Measurements from ENCODE around the gene SMAD7. TPM values are rescaled to one million over a fixed set of nuclear protein-coding genes. Genes with fewer than 3 reads are reported as not detected.
A peak's percentile ranks its signal among the peaks of the same experiment; 100 is the strongest.

SMAD7 gene
- total and polyA plus RNA-seq, 10 of the 15 experiments (the other 5 are each of a cell fraction or from before 2014, with no cell fraction given): 1.3 to 22.5 (median 8.0) TPM

GRCh38 chr18:48917579-48918517, 32.9 kb downstream of the SMAD7 start (continued):
- TF ChIP-seq CTCF (IDR thresholded peaks at IDR 0.05 in 2 of 3, conservative IDR thresholded peaks at IDR 0.05 in 1 of 3; ENCODE audit: control insufficient read depth in 2 of 3, extremely low read depth in 1 of 3, insufficient read depth in 1 of 3, low read depth in 3 of 3, low read length in 3 of 3): no peak
- peak; percentile 64; the same call in 1 of the 2 replicates for TF ChIP-seq EED (IDR thresholded peaks at IDR 0.05; ENCODE audit: low read depth)
- TF ChIP-seq ZBED1 (IDR thresholded peaks at IDR 0.05; ENCODE audit: borderline replicate concordance): peak; percentile 59; the same call in 1 of the 2 replicates
- TF ChIP-seq MEF2A (IDR thresholded peaks at IDR 0.05; ENCODE audit: insufficient read depth, low read depth, low read length): 0 out of 2 replicates have a peak, but pooled peaks have one; percentile 43
- TF ChIP-seq MEF2B (IDR thresholded peaks at IDR 0.05; ENCODE audit: partially characterized antibody, poor library complexity, severe bottlenecking): peak; percentile 64
- no peak for TF ChIP-seq CEBPB (IDR thresholded peaks at IDR 0.05; ENCODE audit: borderline replicate concordance in 1 of 2, low read depth in 2 of 2, low read length in 2 of 2)
- no peak for TF ChIP-seq TBL1XR1 (IDR thresholded peaks at IDR 0.05; ENCODE audit: low read depth, low read length)
- 0 out of 3 replicates have a peak, but pooled peaks have one; percentile 1 for TF ChIP-seq POU2F2 (IDR thresholded peaks at IDR 0.05; ENCODE audit: borderline replicate concordance, low read depth, low read length)
- TF ChIP-seq, protein P1, sequence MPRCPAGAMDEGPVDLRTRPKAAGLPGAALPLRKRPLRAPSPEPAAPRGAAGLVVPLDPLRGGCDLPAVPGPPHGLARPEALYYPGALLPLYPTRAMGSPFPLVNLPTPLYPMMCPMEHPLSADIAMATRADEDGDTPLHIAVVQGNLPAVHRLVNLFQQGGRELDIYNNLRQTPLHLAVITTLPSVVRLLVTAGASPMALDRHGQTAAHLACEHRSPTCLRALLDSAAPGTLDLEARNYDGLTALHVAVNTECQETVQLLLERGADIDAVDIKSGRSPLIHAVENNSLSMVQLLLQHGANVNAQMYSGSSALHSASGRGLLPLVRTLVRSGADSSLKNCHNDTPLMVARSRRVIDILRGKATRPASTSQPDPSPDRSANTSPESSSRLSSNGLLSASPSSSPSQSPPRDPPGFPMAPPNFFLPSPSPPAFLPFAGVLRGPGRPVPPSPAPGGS (IDR thresholded peaks at IDR 0.05; ENCODE audit: borderline replicate concordance, insufficient read depth, low read depth, low read length, poor library complexity, severe bottlenecking): peak; percentile 29
- peak in 1 of 2 experiments; percentile 46; a peak in 1 of 4 replicates for TF ChIP-seq BHLHE40 (IDR thresholded peaks at IDR 0.05; ENCODE audit: borderline replicate concordance in 1 of 2, low read depth in 2 of 2, low read length in 1 of 2)
- TF ChIP-seq NFIC (IDR thresholded peaks at IDR 0.05; ENCODE audit: low read depth, low read length): peak; percentile 54; the same call in 1 of the 2 replicates
- TF ChIP-seq, protein P2, sequence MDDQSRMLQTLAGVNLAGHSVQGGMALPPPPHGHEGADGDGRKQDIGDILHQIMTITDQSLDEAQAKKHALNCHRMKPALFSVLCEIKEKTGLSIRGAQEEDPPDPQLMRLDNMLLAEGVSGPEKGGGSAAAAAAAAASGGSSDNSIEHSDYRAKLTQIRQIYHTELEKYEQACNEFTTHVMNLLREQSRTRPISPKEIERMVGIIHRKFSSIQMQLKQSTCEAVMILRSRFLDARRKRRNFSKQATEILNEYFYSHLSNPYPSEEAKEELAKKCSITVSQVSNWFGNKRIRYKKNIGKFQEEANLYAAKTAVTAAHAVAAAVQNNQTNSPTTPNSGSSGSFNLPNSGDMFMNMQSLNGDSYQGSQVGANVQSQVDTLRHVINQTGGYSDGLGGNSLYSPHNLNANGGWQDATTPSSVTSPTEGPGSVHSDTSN (IDR thresholded peaks at IDR 0.05; ENCODE audit: insufficient replicate concordance, low read depth, low read length): no peak
- no peak for TF ChIP-seq ZNF24 (IDR thresholded peaks at IDR 0.05)
- TF ChIP-seq MTA2 (IDR thresholded peaks at IDR 0.05; ENCODE audit: low read depth): peak; percentile 87
- peak; percentile 76 for TF ChIP-seq IKZF1 (conservative IDR thresholded peaks at IDR 0.05)
- TF ChIP-seq TCF7 (IDR thresholded peaks at IDR 0.05; ENCODE audit: borderline replicate concordance): no peak
- no peak for TF ChIP-seq NFYB (IDR thresholded peaks at IDR 0.05; ENCODE audit: insufficient read depth, low read depth, low read length)
- no peak for TF ChIP-seq ZNF217 (IDR thresholded peaks at IDR 0.05)
- TF ChIP-seq JUNB (IDR thresholded peaks at IDR 0.05): peak; percentile 56; the same call in 1 of the 2 replicates
- peak; percentile 11 for TF ChIP-seq SMAD1 (IDR thresholded peaks at IDR 0.05; ENCODE audit: low read depth, partially characterized antibody)
- no peak for TF ChIP-seq ETV6 (conservative IDR thresholded peaks at IDR 0.05 in 1 of 2, IDR thresholded peaks at IDR 0.05 in 1 of 2; ENCODE audit: borderline replicate concordance in 1 of 2, low read depth in 1 of 2)
- TF ChIP-seq ATF7 (IDR thresholded peaks at IDR 0.05; ENCODE audit: low read depth): peak; percentile 41; the same call in 1 of the 2 replicates
- peak; percentile 71; the same call in 1 of the 2 replicates for TF ChIP-seq BCL11A (IDR thresholded peaks at IDR 0.05; ENCODE audit: low read depth, low read length)
- no peak for TF ChIP-seq EP300 (IDR thresholded peaks at IDR 0.05; ENCODE audit: borderline replicate concordance in 1 of 2, control insufficient read depth in 1 of 2, low read depth in 2 of 2, low read length in 2 of 2)
